Fibroblast of lung (primary cell): ENCODE measurements around the gene RMDN2.

Source experiments
- EZH2 ChIP-seq: IDR thresholded peaks from 2 replicates; pipeline ENCODE4 v1.5.1; 2012; ENCODE audit warnings: low read length, control low read depth, mild to moderate bottlenecking; ENCODE audit errors: missing control alignments
- TF ChIP-seq, protein P1 (sequence below), 2 donors: IDR thresholded peaks in 1 of 2; conservative IDR thresholded peaks in 1 of 2; 1 replicate in 1 of 2; 2 replicates in 1 of 2; pipeline ENCODE4 v1.5.1; 2011 to 2012; ENCODE audit warnings: low read length in 2 of 2, control low read depth in 1 of 2, inconsistent platforms in 1 of 2, low read depth in 1 of 2, mild to moderate bottlenecking in 1 of 2

- TF ChIP-seq, protein P1, sequence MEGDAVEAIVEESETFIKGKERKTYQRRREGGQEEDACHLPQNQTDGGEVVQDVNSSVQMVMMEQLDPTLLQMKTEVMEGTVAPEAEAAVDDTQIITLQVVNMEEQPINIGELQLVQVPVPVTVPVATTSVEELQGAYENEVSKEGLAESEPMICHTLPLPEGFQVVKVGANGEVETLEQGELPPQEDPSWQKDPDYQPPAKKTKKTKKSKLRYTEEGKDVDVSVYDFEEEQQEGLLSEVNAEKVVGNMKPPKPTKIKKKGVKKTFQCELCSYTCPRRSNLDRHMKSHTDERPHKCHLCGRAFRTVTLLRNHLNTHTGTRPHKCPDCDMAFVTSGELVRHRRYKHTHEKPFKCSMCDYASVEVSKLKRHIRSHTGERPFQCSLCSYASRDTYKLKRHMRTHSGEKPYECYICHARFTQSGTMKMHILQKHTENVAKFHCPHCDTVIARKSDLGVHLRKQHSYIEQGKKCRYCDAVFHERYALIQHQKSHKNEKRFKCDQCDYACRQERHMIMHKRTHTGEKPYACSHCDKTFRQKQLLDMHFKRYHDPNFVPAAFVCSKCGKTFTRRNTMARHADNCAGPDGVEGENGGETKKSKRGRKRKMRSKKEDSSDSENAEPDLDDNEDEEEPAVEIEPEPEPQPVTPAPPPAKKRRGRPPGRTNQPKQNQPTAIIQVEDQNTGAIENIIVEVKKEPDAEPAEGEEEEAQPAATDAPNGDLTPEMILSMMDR (conservative IDR thresholded peaks at IDR 0.05 in 1 of 2, IDR thresholded peaks at IDR 0.05 in 1 of 2; ENCODE audit: low read depth in 1 of 2, low read length in 2 of 2): no peak
- no peak for TF ChIP-seq EZH2
These were observed 113.6 kb downstream of the RMDN2 start for GRCh38 chr2:38038682-38039081.
